Pons (tissue), 1 donor: ENCODE results near the gene USP9X.
"Not testable (repeated sequence)": the region's sequence is repeated elsewhere in the genome, so short reads cannot be mapped to it uniquely, and the experiment has no call there.

Experiments
- DNase-seq: peaks from one replicate; pipeline ENCODE4 v3.0.0-alpha.2; 2016; ENCODE audit warnings: low spot score

USP9X gene, protein sequence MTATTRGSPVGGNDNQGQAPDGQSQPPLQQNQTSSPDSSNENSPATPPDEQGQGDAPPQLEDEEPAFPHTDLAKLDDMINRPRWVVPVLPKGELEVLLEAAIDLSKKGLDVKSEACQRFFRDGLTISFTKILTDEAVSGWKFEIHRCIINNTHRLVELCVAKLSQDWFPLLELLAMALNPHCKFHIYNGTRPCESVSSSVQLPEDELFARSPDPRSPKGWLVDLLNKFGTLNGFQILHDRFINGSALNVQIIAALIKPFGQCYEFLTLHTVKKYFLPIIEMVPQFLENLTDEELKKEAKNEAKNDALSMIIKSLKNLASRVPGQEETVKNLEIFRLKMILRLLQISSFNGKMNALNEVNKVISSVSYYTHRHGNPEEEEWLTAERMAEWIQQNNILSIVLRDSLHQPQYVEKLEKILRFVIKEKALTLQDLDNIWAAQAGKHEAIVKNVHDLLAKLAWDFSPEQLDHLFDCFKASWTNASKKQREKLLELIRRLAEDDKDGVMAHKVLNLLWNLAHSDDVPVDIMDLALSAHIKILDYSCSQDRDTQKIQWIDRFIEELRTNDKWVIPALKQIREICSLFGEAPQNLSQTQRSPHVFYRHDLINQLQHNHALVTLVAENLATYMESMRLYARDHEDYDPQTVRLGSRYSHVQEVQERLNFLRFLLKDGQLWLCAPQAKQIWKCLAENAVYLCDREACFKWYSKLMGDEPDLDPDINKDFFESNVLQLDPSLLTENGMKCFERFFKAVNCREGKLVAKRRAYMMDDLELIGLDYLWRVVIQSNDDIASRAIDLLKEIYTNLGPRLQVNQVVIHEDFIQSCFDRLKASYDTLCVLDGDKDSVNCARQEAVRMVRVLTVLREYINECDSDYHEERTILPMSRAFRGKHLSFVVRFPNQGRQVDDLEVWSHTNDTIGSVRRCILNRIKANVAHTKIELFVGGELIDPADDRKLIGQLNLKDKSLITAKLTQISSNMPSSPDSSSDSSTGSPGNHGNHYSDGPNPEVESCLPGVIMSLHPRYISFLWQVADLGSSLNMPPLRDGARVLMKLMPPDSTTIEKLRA (N-terminal part only)

GRCh38 chrX:41084893-41085511 lies at the start of gene USP9X:
TSS of gene USP9X (plus strand) at chrX:41085445. CDS start at chrX:41123629, 38,184 bp downstream.
- DNase-seq = peak; percentile 82

- DNase-seq = no peak
These were observed 49.7 kb upstream of the USP9X start for GRCh38 chrX:41035582-41035981.

GRCh38 chrX:41036668-41037326 lies 48.4 kb upstream of the USP9X start:
- DNase-seq = no peak

DNA sequence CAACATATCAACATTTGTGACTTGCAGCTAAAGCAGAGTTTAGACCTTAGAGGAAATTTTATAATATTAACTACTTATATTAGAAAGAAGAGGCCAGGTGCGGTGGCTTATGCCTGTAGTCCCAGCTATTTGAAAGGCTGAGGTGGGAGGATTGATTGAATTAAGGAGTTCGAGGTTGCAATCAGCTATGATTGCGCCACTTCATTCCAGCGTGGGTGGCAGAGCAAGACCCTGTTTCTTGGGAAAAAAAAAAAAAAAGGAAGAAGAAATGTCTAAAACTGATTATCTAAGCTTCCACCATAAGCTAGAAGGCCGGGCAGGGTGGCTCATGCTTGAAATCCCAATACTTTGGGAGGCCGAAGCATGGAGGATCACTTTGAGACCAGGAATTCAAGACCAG lies 42.0 kb upstream of the USP9X start:
- no peak for DNase-seq

- no peak for DNase-seq
These were observed 41.4 kb upstream of the USP9X start for GRCh38 chrX:41043674-41044345.

DNA sequence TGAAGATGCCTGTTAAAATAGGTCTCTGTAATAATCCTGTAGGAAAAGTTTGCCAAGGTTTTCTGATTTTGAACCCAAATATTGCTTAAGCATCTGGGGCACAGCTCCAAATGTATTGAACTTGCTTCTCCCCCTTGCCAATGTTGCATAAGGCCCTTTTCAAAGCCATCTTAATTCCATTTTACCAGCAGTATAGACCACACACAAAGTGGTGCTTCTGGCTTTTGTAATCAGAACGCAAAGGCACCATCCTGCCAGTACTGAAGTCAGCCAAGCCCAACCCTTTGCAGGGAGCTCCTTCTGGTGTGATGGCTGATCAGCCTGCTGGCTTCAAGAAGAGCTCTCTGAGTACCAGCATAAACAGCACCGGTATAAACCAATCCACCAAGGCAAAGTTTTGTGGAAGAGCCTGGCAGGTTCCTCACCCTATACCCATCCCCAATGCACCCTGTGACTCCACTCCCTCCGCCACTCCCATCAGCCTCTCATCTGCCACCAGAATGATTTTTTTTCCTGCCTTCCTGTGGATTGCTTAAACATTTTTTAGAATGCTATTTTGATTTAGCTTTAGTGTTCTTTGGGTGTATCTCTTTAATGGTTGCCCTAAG lies 39.2 kb upstream of the USP9X start:
- no peak for DNase-seq

GRCh38 chrX:41047878-41048534 lies 37.2 kb upstream of the USP9X start:
- no peak for DNase-seq

- no peak for DNase-seq
These were observed 34.9 kb upstream of the USP9X start for GRCh38 chrX:41050359-41050758.

- no peak for DNase-seq
These were observed 34.0 kb upstream of the USP9X start for GRCh38 chrX:41051288-41051687.

- DNase-seq = no peak
These were observed 29.5 kb upstream of the USP9X start for GRCh38 chrX:41055740-41056139.

GRCh38 chrX:41063276-41063675 lies 22.0 kb upstream of the USP9X start:
- not testable (repeated sequence) for DNase-seq

GRCh38 chrX:41064018-41064417 lies 21.2 kb upstream of the USP9X start:
- DNase-seq = no peak

- no peak for DNase-seq
These were observed 18.9 kb upstream of the USP9X start for GRCh38 chrX:41066391-41066790.

GRCh38 chrX:41066969-41067368 lies 18.3 kb upstream of the USP9X start:
- no peak for DNase-seq

- DNase-seq = no peak
These were observed 17.5 kb upstream of the USP9X start for GRCh38 chrX:41067721-41068120.

GRCh38 chrX:41076742-41077141 lies 8.5 kb upstream of the USP9X start:
- no peak for DNase-seq

- DNase-seq = no peak
These were observed 3.4 kb upstream of the USP9X start for GRCh38 chrX:41081821-41082220.

GRCh38 chrX:41082783-41083182 lies 2.5 kb upstream of the USP9X start:
- DNase-seq = no peak

GRCh38 chrX:41084044-41084892 lies 977 bp upstream of the USP9X start:
- DNase-seq = peak; percentile 91
